DMS114 treated with DMSO at 0.1 percent for 48 hours (cell line): ENCODE measurements around the gene EPHB1.

Experiments used
- DNase-seq: peaks from one replicate; lab custom pipeline; 2025; ENCODE audit not compliant: unreplicated experiment; lab: John Stamatoyannopoulos, UW

The EPHB1 gene

GRCh38 chr3:135078283-135078682 lies 283.2 kb downstream of the EPHB1 start:
- DNase-seq = no peak

- no peak for DNase-seq
These were observed 284.0 kb downstream of the EPHB1 start for GRCh38 chr3:135079095-135079494.

- no peak for DNase-seq
These were observed 286.4 kb downstream of the EPHB1 start for GRCh38 chr3:135081451-135081850.

- no peak for DNase-seq
These were observed 286.9 kb downstream of the EPHB1 start for GRCh38 chr3:135081856-135082434.

- DNase-seq = no peak
These were observed 287.6 kb downstream of the EPHB1 start for GRCh38 chr3:135082706-135083105.

GRCh38 chr3:135083179-135083578 lies 288.1 kb downstream of the EPHB1 start:
- no peak for DNase-seq

GRCh38 chr3:135083756-135084155 lies 288.7 kb downstream of the EPHB1 start:
- DNase-seq = no peak

- no peak for DNase-seq
These were observed 289.3 kb downstream of the EPHB1 start for GRCh38 chr3:135084405-135084804.

GRCh38 chr3:135084976-135085375 lies 289.9 kb downstream of the EPHB1 start:
- no peak for DNase-seq

GRCh38 chr3:135085652-135086436 lies 290.8 kb downstream of the EPHB1 start:
- DNase-seq = no peak

- DNase-seq = no peak
These were observed 292.7 kb downstream of the EPHB1 start for GRCh38 chr3:135087782-135088181.

- no peak for DNase-seq
These were observed 294.4 kb downstream of the EPHB1 start for GRCh38 chr3:135089451-135089850.

- DNase-seq = no peak
These were observed 295.1 kb downstream of the EPHB1 start for GRCh38 chr3:135090020-135090717.

GRCh38 chr3:135091946-135092345 lies 296.9 kb downstream of the EPHB1 start:
- no peak for DNase-seq

GRCh38 chr3:135093121-135093520 lies 298.1 kb downstream of the EPHB1 start:
- DNase-seq = no peak

- no peak for DNase-seq
These were observed 302.4 kb downstream of the EPHB1 start for GRCh38 chr3:135097276-135097946.

- no peak for DNase-seq
These were observed 304.8 kb downstream of the EPHB1 start for GRCh38 chr3:135099734-135100355.

- DNase-seq = no peak
These were observed 305.3 kb downstream of the EPHB1 start for GRCh38 chr3:135100366-135100765.

GRCh38 chr3:135103917-135104316 lies 308.9 kb downstream of the EPHB1 start:
- no peak for DNase-seq

- no peak for DNase-seq
These were observed 311.4 kb downstream of the EPHB1 start for GRCh38 chr3:135106445-135106844.

GRCh38 chr3:135107043-135107442 lies 312.0 kb downstream of the EPHB1 start:
- no peak for DNase-seq
